ENCODE results near the gene GMFB.

Gene GMFB

GRCh38 chr14:54447231-54447692 is 41.5 kb downstream of the GMFB start:
- no peak for TF ChIP-seq BACH2 (CRISPR knock-in tag; IDR thresholded peaks at IDR 0.05; ENCODE audit: borderline replicate concordance)
- no peak for TF ChIP-seq SNAI2 (CRISPR knock-in tag; IDR thresholded peaks at IDR 0.05)
- no peak for TF ChIP-seq CREB5 (CRISPR knock-in tag; IDR thresholded peaks at IDR 0.05; ENCODE audit: low read depth)
- no peak for TF ChIP-seq ZNF70 (CRISPR knock-in tag; IDR thresholded peaks at IDR 0.05)
- TF ChIP-seq ZFP3 (CRISPR knock-in tag; IDR thresholded peaks at IDR 0.05), result no peak
- TF ChIP-seq ESRRG (CRISPR knock-in tag; IDR thresholded peaks at IDR 0.05), result no peak
- ATAC-seq, result no peak

- ATAC-seq, result peak; percentile 40
- TF ChIP-seq RARB (CRISPR knock-in tag; IDR thresholded peaks at IDR 0.05), result no peak
- TF ChIP-seq ESRRG (CRISPR knock-in tag; IDR thresholded peaks at IDR 0.05), result no peak
- TF ChIP-seq CREB5 (CRISPR knock-in tag; IDR thresholded peaks at IDR 0.05; ENCODE audit: low read depth), result no peak
- no peak for TF ChIP-seq ZFP30 (CRISPR knock-in tag; IDR thresholded peaks at IDR 0.05)
- no peak for TF ChIP-seq ZC3H10 (CRISPR knock-in tag; IDR thresholded peaks at IDR 0.05)
- no peak for TF ChIP-seq POU6F1 (CRISPR knock-in tag; IDR thresholded peaks at IDR 0.05; ENCODE audit: borderline replicate concordance, low read depth)
- no peak for TF ChIP-seq ARNTL (CRISPR knock-in tag; IDR thresholded peaks at IDR 0.05; ENCODE audit: borderline replicate concordance, low read depth)
- TF ChIP-seq OSR1 (CRISPR knock-in tag; IDR thresholded peaks at IDR 0.05), result no peak
- no peak for TF ChIP-seq BACH2 (CRISPR knock-in tag; IDR thresholded peaks at IDR 0.05; ENCODE audit: borderline replicate concordance)
- no peak for TF ChIP-seq ZNF8 (CRISPR knock-in tag; IDR thresholded peaks at IDR 0.05)
- TF ChIP-seq ISL1 (CRISPR knock-in tag; IDR thresholded peaks at IDR 0.05), result no peak
- no peak for TF ChIP-seq PPARA (CRISPR knock-in tag; IDR thresholded peaks at IDR 0.05; ENCODE audit: borderline replicate concordance)
Measured at GRCh38 chr14:54446161-54446693, 42.6 kb downstream of the GMFB start.

GRCh38 chr14:54444681-54445080 is 44.1 kb downstream of the GMFB start:
- no peak for TF ChIP-seq ZC3H10 (CRISPR knock-in tag; IDR thresholded peaks at IDR 0.05)
- TF ChIP-seq CREB5 (CRISPR knock-in tag; IDR thresholded peaks at IDR 0.05; ENCODE audit: low read depth), result no peak
- TF ChIP-seq ZFP30 (CRISPR knock-in tag; IDR thresholded peaks at IDR 0.05), result no peak
- no peak for TF ChIP-seq SNAI2 (CRISPR knock-in tag; IDR thresholded peaks at IDR 0.05)
- no peak for TF ChIP-seq TSHZ2 (CRISPR knock-in tag; IDR thresholded peaks at IDR 0.05)
- TF ChIP-seq CSRNP3 (CRISPR knock-in tag; IDR thresholded peaks at IDR 0.05), result no peak
- TF ChIP-seq ARNTL (CRISPR knock-in tag; IDR thresholded peaks at IDR 0.05; ENCODE audit: borderline replicate concordance, low read depth), result no peak
- TF ChIP-seq BACH2 (CRISPR knock-in tag; IDR thresholded peaks at IDR 0.05; ENCODE audit: borderline replicate concordance), result no peak
- TF ChIP-seq GLIS3 (CRISPR knock-in tag; IDR thresholded peaks at IDR 0.05), result no peak
- TF ChIP-seq PPARA (CRISPR knock-in tag; IDR thresholded peaks at IDR 0.05; ENCODE audit: borderline replicate concordance), result no peak
- no peak for TF ChIP-seq ZFP3 (CRISPR knock-in tag; IDR thresholded peaks at IDR 0.05)
- TF ChIP-seq PATZ1 (CRISPR knock-in tag; IDR thresholded peaks at IDR 0.05; ENCODE audit: borderline replicate concordance), result no peak
- TF ChIP-seq ESRRG (CRISPR knock-in tag; IDR thresholded peaks at IDR 0.05), result no peak
- no peak for TF ChIP-seq ZNF8 (CRISPR knock-in tag; IDR thresholded peaks at IDR 0.05)
- no peak for TF ChIP-seq OSR1 (CRISPR knock-in tag; IDR thresholded peaks at IDR 0.05)
- no peak for ATAC-seq

Measured in SK-N-SH treated with all-trans-retinoic acid at 6 μM for 48 hours (cell line).